ENCODE results near the gene ADORA1. TPM values are rescaled to one million over a fixed set of nuclear protein-coding genes. Genes with fewer than 3 reads are reported as not detected.

ADORA1 gene
- total RNA-seq, 1 experiment from 2014 or later = 1.5 TPM

- Mint-ChIP-seq H3K27me3 (ENCODE audit: unreplicated experiment) (peaks cover 53% of the 10 kb centered on the region), H3K36me3 (ENCODE audit: insufficient read depth, unreplicated experiment) (peaks cover 8% of the 10 kb centered on the region), H3K9me3 (ENCODE audit: low read depth, unreplicated experiment) (no peaks in the 10 kb centered on the region), H3K27ac (ENCODE audit: unreplicated experiment) (no peak overlapping the region), H3K4me3 (ENCODE audit: low read depth, unreplicated experiment) (no peak overlapping the region), H3K4me1 (ENCODE audit: low read depth, unreplicated experiment) (peaks cover 31% of the 10 kb centered on the region)
- CTCF ChIA-PET = interaction anchor here (0.6 to 1.9 kb wide), 4 partner anchors 9 to 337 kb away, joined by 3 to 7 read pairs (median 4); no protein-coding TSS in a partner anchor
- intact Hi-C loops (cut with micrococcal nuclease; ENCODE audit: unreplicated experiment) = no loop called here
- BruUV-seq (replicated peaks) = no TSS peak
- peak; percentile 68 for DNase-seq
- TF ChIP-seq CTCF (IDR thresholded peaks at IDR 0.05; ENCODE audit: unreplicated experiment) = no peak
Observed at GRCh38 chr1:203129501-203130231, 2.1 kb downstream of the ADORA1 start.

GRCh38 chr1:203130358-203130985 lies 2.9 kb downstream of the ADORA1 start:
- Mint-ChIP-seq H3K9me3 (ENCODE audit: low read depth, unreplicated experiment) (no peaks in the 10 kb centered on the region), H3K4me1 (ENCODE audit: low read depth, unreplicated experiment) (peaks cover 31% of the 10 kb centered on the region), H3K36me3 (ENCODE audit: insufficient read depth, unreplicated experiment) (peaks cover 8% of the 10 kb centered on the region), H3K27me3 (ENCODE audit: unreplicated experiment) (peaks cover 44% of the 10 kb centered on the region), H3K27ac (ENCODE audit: unreplicated experiment) (no peak overlapping the region), H3K4me3 (ENCODE audit: low read depth, unreplicated experiment) (no peak overlapping the region)
- no TSS peak for BruUV-seq (replicated peaks)
- no peak for TF ChIP-seq CTCF (IDR thresholded peaks at IDR 0.05; ENCODE audit: unreplicated experiment)
- intact Hi-C loops (cut with micrococcal nuclease; ENCODE audit: unreplicated experiment) = no loop called here
- DNase-seq = no peak
- CTCF ChIA-PET = interaction anchor here (1.4 to 1.9 kb wide), 3 partner anchors 9 to 42 kb away, joined by 3 to 7 read pairs (median 5); no protein-coding TSS in a partner anchor

GRCh38 chr1:203131548-203132200 lies 4.1 kb downstream of the ADORA1 start:
- no peak for TF ChIP-seq CTCF (IDR thresholded peaks at IDR 0.05; ENCODE audit: unreplicated experiment)
- Mint-ChIP-seq H3K27ac (ENCODE audit: unreplicated experiment) (no peak overlapping the region), H3K27me3 (ENCODE audit: unreplicated experiment) (peaks cover 32% of the 10 kb centered on the region), H3K4me3 (ENCODE audit: low read depth, unreplicated experiment) (no peak overlapping the region), H3K36me3 (ENCODE audit: insufficient read depth, unreplicated experiment) (peaks cover 8% of the 10 kb centered on the region), H3K9me3 (ENCODE audit: low read depth, unreplicated experiment) (no peaks in the 10 kb centered on the region), H3K4me1 (ENCODE audit: low read depth, unreplicated experiment) (peaks cover 33% of the 10 kb centered on the region)
- CTCF ChIA-PET = interaction anchor here (1.3 kb wide), 1 partner anchor 14 kb away, joined by 5 read pairs; no protein-coding TSS in a partner anchor
- no TSS peak for BruUV-seq (replicated peaks)
- intact Hi-C loops (cut with micrococcal nuclease; ENCODE audit: unreplicated experiment) = no loop called here
- no peak for DNase-seq

- CTCF ChIA-PET = interaction anchor here (0.6 to 2.2 kb wide), 3 partner anchors 10 to 113 kb away, joined by 3 to 8 read pairs (median 4); no protein-coding TSS in a partner anchor
- intact Hi-C loops (cut with micrococcal nuclease; ENCODE audit: unreplicated experiment) = no loop called here
- Mint-ChIP-seq H3K27me3 (ENCODE audit: unreplicated experiment) (peaks cover 8% of the 10 kb centered on the region), H3K4me3 (ENCODE audit: low read depth, unreplicated experiment) (no peak overlapping the region), H3K4me1 (ENCODE audit: low read depth, unreplicated experiment) (peaks cover 22% of the 10 kb centered on the region), H3K27ac (ENCODE audit: unreplicated experiment) (no peak overlapping the region), H3K9me3 (ENCODE audit: low read depth, unreplicated experiment) (no peaks in the 10 kb centered on the region), H3K36me3 (ENCODE audit: insufficient read depth, unreplicated experiment) (no peaks in the 10 kb centered on the region)
- BruUV-seq (replicated peaks) = no TSS peak
- DNase-seq = no peak
- TF ChIP-seq CTCF (IDR thresholded peaks at IDR 0.05; ENCODE audit: unreplicated experiment) = no peak
Observed at GRCh38 chr1:203133970-203134725, 6.6 kb downstream of the ADORA1 start.
